Kidney epithelial cell (primary cell): Measurements from ENCODE around the gene DENND1A. TPM values are rescaled to one million over a fixed set of nuclear protein-coding genes. Genes with fewer than 3 reads are reported as not detected.

ENCODE experiments used
- DNase-seq: peaks from one replicate; pipeline ENCODE4 v3.0.0-alpha.2; 2010; ENCODE audit warnings: low read depth
- H3K27me3 ChIP-seq: 2 replicates; pipeline ENCODE4 v1.6.0; 2011; ENCODE audit warnings: low read length; ENCODE audit not compliant: control insufficient read depth, insufficient read depth
- H3K36me3 ChIP-seq: 2 replicates; pipeline ENCODE4 v1.5.1; 2011; ENCODE audit warnings: low read length; ENCODE audit not compliant: control insufficient read depth, insufficient read depth
- H3K4me3 ChIP-seq: 2 replicates; pipeline ENCODE4 v1.5.1; 2011; ENCODE audit warnings: low read depth, mild to moderate bottlenecking, control low read depth, low read length
- total RNA-seq: library from RNA; depleted of rRNA; stranded (reverse); fragments of >200 nt; gene quantifications from 2 replicates; pipeline ENCODE4 v1.2.3, GENCODE V29; 2015
- TF ChIP-seq, protein P1 (sequence below): IDR thresholded peaks from 2 replicates; pipeline ENCODE4 v1.5.1; 2011; ENCODE audit warnings: mild to moderate bottlenecking, moderate library complexity, low read length, control low read depth, inconsistent platforms; ENCODE audit not compliant: insufficient read depth, poor library complexity, severe bottlenecking

DENND1A gene
- total RNA-seq, 1 donor from 2014 or later, result 14.5 TPM

DNA sequence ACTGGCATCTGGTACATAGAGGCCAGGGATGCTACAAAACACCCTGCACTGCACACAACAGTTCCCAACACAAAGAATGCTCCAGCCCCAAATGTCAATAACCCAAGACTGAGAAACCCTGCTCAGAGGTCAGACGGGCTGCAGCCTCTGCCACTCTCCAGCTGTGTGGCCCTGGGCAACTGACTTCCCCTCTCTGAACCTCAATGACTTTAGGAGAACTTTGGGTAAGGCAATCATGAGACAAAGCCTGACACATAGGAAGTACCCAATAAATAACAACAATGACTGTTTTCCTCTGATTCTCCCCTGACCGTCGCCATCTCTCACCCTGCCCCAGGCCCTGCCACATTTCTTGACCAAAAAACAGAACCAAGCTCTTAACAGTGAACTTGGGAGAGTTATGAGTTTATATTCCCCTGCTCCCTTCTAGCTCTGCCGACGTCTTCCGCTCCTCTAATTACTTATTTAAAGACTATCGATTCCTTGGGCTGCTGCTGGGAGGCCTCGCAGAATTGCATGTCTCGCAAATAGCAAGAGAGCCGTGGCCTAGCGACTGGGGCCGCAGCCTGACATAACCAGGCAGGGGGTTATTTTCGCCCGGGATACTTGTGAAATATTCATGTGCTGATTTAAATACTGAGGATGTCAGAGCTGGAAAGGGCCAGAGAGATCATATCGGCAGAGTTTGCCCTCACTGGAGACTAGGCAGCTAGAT, 598.4 kb downstream of the DENND1A start:
- H3K4me3 ChIP-seq, result no peak overlapping the region
- peaks cover 4% of the 10 kb centered on the region for H3K27me3 ChIP-seq
- TF ChIP-seq, protein P1, sequence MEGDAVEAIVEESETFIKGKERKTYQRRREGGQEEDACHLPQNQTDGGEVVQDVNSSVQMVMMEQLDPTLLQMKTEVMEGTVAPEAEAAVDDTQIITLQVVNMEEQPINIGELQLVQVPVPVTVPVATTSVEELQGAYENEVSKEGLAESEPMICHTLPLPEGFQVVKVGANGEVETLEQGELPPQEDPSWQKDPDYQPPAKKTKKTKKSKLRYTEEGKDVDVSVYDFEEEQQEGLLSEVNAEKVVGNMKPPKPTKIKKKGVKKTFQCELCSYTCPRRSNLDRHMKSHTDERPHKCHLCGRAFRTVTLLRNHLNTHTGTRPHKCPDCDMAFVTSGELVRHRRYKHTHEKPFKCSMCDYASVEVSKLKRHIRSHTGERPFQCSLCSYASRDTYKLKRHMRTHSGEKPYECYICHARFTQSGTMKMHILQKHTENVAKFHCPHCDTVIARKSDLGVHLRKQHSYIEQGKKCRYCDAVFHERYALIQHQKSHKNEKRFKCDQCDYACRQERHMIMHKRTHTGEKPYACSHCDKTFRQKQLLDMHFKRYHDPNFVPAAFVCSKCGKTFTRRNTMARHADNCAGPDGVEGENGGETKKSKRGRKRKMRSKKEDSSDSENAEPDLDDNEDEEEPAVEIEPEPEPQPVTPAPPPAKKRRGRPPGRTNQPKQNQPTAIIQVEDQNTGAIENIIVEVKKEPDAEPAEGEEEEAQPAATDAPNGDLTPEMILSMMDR, result no peak
- no peaks in the 10 kb centered on the region for H3K36me3 ChIP-seq
- no peak for DNase-seq

Other genes with a start within 250 kb of the DENND1A start
- not detected in 2 replicates for gene LHX2, start 81.6 kb upstream of the DENND1A start, total RNA-seq